Astrocyte (in vitro differentiated cells and primary cell): ENCODE measurements around the gene AMD1.

Experiments
- CTCF ChIP-seq: IDR thresholded peaks from 2 replicates; pipeline ENCODE4 v1.5.1; 2011; ENCODE audit warnings: low read depth, mild to moderate bottlenecking, inconsistent platforms, low read length, moderate library complexity; ENCODE audit not compliant: insufficient read depth
- EZH2 ChIP-seq: IDR thresholded peaks from 2 replicates; pipeline ENCODE4 v1.6.1; 2012; ENCODE audit warnings: mild to moderate bottlenecking, low read length, inconsistent platforms; ENCODE audit not compliant: insufficient read depth

GRCh38 chr6:110895907-110896608 is 21.5 kb downstream of the AMD1 start:
- TF ChIP-seq CTCF (no peak), EZH2 (no peak)
